NK-92 treated with Interleukin-12 subunit alpha and Interleukin-12 subunit beta, amount 100 ng/mL, for 24 hours (cell line): ENCODE measurements around the gene ARHGEF4.

Experiments
- DNase-seq: peaks from one replicate; lab custom pipeline; 2025; lab: John Stamatoyannopoulos, UW

The ARHGEF4 gene

DNA sequence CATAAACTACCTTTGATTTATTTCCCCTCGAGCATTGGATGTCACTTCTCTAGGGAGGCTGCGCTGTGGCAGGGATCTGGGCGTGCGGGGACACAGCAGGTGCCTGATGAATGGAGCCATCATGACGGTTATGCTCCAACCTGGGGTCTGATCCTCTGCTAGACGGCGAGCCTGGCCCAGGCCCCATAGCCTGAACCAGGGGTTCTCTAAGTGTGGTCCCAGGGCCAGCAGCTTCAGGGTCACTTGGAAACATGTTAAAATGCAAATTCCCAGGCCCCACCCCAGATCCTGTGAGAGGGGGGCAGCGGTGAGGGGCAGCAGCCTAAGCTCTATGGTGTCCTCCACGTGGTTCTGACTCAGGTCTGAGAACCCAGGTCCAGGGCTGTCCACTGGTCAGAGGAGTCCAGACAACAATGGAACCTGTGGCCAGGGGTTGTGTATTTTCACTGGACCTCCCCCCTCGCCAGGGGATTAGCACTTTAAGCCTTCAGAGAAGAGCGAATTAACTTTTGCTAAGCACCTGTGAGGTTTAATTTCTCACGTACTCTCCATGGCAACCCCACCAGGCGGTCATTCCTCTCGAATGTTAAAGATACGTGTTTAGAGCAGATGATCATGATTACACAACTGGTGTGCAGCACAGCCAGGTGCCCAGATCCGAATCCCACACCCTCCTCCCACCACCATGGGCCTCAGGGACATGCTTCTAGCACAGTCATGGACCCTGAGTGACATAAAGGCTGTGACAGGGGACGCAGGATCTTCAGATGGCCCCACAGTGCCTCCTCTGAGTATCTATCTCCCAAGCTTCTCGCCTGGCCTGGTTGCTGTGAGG lies 1.6 kb upstream of the ARHGEF4 start:
- no peak for DNase-seq

DNA sequence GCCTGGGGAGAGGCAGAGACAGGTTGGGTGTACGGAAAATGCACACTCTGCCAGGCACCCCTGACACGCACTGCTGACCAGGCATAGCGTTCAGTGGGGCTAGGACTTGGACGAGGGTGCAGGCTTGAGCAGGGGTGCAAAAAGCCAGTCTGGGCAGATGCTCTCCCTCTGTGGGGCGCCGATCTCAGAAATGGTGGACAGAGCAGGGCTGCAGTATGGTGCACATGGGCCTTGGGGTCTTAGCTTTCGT lies 1.0 kb upstream of the ARHGEF4 start:
- no peak for DNase-seq

DNA sequence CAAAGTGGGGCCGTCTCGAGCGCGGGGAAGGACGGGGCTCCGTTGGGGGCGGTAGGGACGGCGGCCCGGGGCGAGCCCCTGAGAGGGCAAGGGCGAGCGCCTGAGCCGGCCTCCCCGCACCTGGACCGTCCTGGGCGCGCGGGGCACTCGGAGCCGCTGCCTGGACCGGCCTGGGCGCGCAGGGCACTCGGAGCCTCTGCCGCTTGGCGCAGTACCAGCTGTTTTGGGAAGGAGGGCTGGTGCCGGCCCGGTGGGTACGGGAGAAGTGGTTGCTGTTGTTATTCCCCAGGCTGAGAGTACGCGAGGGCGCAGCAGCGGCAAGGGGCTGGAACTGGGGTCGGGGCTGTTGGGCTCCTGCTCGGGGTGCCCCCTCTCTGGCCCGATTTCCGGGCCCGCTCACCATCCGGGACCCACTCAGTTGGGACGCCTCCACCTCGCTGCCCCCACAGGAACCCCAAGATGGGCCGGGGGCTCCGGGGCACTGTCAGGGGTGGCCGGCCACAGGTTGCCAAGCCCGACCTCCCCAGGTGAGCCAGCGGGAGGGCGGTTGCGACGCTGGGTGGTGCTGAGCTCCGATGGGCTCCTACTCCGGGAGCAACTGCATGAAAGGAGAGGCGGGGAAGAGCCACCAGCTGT lies 579 bp downstream of the ARHGEF4 start:
- no peak for DNase-seq

- no peak for DNase-seq
Observed at GRCh38 chr2:130837811-130838565, 1.3 kb downstream of the ARHGEF4 start.

DNA sequence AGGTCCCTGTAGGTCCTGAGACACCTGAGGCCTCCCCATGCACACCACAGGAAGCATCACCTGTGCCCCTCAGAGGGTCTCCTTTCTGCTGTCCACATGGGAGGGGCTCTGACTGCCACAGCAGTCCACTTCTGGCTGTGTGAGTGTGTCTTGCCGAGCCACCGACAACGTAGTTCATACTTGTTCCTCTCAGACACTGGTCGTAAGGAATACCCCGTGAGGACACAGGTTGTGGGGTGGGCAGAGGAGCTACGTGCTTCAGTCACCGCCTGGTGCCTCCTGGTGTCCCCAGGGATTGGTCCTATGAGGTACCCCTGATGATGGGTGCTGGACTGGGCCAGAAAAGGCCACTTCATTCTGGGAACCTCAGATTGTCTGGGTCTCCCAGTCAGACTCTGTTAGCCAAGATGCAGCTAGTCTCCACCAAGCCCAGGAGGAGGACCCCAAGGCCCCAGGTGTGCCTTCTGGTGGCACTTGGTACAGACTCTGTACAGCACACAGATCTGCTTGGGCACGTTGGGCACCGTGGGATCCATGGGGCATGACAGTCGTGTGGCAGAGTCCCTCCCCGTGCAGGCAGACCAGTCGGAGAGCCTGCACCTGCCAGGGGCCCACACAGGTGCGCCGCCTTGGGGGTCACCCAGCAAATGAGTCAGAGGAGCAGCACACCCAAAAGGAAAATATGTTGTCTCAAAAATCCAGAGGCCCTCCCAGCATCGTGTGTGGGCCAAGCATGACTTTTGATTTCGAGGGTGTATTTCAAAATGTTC lies 2.5 kb downstream of the ARHGEF4 start:
- DNase-seq = no peak

GRCh38 chr2:130840506-130840905 lies 3.8 kb downstream of the ARHGEF4 start:
- no peak for DNase-seq

GRCh38 chr2:130841741-130842365 lies 5.1 kb downstream of the ARHGEF4 start:
- DNase-seq = no peak

GRCh38 chr2:130842770-130843169 lies 6.1 kb downstream of the ARHGEF4 start:
- DNase-seq = no peak

DNA sequence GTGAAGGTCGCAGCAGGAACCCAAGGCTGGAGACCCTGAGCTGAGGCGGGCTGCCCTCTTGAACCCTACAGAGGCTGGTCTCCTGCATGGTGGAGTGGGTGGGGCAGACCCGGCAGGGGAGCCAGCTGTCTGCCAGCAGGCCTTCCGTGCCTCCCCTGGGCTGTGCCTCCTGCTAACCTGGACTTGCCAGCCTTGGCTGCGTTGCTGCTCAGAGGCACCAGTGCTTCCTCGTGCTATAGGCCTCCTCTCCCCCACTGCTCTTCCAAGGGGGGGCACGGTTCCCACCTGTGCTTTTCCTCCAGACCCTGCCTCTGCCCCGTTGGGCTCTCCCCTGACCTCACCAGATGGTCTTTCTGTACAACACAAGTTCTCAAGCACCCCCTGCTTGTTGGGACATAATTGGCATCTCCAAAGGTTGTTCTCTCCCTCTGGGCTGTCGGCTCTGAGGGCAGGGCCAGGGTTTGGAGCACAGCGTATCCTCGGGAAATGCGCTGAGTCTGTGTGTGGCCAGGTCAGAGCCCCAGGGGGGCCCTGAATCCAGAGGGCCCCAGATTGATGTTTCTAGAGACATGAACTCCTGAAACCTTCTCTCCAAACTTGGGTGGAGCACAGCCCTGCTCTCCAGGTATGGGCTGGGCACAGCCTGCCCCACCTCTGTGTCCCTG lies 6.7 kb downstream of the ARHGEF4 start:
- no peak for DNase-seq

DNA sequence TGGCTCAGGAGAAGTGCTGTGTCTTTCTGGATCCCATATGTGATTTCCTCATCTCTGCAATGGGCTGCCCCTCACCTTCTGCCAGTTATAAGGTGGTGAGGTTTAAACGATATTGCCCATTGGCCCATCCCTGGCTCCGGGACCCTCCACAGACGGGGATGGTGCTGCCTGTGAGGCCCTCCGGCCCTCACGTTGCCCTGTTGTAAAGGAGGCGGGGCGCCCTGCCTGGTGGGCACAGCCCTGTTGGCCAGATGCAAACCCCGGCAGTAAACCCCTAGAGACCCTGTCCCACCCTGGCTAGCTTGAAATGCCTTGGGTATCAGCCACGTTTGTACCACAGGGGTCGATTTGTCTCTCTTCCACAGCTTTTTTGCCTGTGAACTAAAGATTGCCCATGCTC lies 7.4 kb downstream of the ARHGEF4 start:
- DNase-seq = no peak

DNA sequence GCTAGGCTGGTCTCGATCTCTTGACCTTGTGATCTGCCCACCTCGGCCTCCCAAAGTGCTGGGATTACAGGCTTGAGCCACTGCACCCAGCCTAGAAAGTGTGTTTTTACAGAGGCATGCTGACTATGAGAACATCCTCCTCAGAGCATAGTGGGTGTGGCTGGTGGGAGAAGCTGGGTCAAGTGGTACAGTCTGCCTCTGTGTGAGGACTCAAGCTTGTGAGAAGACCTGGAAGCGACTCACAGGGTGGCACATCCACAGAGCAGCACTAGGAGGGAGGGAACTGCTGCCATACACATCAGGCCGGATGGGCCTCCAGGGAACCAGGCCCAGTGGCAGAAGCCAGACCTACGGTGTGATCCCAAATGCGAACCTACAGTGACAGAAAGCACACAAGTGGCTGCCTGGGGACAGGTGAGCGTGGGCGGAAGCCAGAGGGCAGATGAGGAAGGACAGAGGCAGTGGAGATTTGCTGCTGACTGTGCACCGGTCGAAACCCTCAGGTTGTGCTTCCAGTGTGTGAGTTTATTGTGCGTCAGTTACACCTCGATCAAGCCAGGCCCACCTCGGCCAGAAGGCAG lies 8.9 kb downstream of the ARHGEF4 start:
- DNase-seq = no peak

DNA sequence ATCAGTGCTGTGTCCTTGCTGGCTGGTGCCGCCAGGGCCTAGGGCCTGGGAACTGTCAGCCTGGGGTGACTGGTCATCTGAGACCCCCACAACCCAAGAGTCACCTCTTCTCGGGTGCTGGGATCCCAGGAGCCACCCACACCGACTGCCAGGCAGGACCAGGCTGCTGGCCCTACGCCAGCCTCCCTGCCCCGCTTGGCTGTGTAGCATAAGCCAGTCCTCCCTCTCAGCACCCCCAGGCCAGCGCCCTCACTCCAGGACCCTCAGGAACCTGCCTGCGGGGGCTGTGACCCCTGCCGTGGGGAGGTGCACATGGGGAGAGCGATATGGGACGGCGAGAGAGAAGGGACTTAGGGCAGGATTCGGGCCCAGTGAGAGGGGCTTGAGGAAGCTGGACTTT lies 9.5 kb downstream of the ARHGEF4 start:
- no peak for DNase-seq

- DNase-seq = no peak
Observed at GRCh38 chr2:130846686-130847375, 10.1 kb downstream of the ARHGEF4 start.

- DNase-seq = no peak
Observed at GRCh38 chr2:130847776-130848525, 11.2 kb downstream of the ARHGEF4 start.

DNA sequence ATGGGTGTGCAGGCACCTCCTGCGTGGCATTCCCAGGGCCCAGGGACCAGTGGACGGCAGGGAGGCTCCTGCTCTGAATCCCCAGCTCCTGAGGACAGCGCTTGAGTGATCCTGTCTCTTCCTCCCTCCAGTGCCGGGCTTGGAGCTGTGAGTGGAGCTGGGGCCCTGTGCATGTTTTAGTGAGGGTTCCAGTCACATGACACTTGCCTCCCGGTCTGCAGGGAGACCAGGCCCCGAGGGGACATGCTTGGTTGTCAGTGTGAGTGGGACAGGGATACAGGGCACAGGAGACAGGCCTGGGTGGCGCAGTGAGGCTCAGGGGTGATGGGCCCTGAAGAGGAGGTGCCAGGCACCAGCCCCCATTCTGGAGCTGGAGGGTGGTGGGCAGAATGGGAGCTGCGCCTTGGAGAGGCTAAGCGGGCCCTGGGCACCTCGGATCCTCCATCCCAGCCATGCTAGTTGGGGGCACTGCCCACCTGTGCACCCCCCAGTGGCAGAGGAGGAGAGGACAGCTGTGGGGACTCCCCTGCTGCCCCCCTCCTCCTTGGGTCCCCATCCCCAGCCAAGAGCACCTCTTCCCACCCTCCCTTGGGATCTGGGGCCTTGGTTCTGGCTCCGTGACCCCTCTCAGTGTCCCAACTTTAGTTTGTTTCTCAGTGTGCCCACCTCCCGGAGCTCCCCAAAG lies 12.0 kb downstream of the ARHGEF4 start:
- no peak for DNase-seq

- DNase-seq = no peak
Observed at GRCh38 chr2:130849896-130850787, 13.4 kb downstream of the ARHGEF4 start.

DNA sequence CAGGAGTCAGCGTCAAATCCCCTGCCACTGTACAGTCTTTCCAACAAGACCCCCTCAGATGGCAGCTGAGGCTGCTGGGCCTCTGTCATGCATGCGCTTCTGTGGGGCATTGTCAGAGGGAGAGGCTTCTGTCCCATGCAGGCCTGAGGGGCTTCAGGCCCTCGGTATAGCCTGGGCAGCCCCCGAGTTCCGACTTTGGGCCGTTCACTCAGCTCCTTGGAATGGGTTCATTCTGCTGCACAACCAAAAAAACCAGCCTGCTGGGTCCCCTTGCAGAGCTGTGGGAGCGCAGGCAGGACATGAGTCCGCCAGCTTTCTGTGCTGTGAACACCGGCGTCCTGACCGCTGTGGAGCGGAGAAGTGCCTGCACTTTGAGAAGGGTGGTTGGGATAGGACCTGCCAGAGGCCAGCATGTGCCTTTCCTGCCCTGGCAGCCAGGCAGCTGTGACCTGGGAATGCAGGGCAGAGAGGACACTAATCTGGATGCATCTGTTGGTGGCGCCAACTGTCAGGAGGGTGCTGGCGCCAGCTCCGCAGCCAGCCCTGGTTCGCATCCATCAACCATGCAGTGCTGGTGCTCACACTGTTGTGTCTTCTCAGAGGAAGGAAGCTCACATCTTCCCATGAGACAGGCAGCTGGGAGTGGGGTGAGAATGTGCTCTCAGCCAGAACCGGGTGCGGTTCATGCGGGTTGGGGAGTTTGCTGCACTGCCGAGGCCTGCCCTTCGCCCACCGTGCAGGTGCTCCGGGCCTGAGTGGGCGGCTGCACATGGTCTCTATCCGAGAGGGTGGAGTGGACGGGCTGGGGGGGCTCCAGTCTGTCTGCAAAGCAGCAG lies 14.3 kb downstream of the ARHGEF4 start:
- DNase-seq = no peak
